Cardiac fibroblast (primary cell): ENCODE results near the gene IVNS1ABP.
A peak's percentile ranks its signal among the peaks of the same experiment; 100 is the strongest.

ENCODE experiments used
- DNase-seq, 2 donors: peaks; one replicate each; pipeline versions ENCODE4 v3.0.0 to v3.0.0-alpha.2; 2010; ENCODE audit warnings: low read depth in 2 of 2
- H3K4me3 ChIP-seq, 2 donors: replicated peaks in 1 of 2; 1 replicate in 1 of 2; 2 replicates in 1 of 2; pipeline ENCODE4 v1.5.1; 2011; ENCODE audit warnings: low read depth in 2 of 2, low read length in 2 of 2, mild to moderate bottlenecking in 2 of 2, moderate library complexity in 1 of 2
- CTCF ChIP-seq: IDR thresholded peaks from one replicate; pipeline ENCODE4 v1.5.1; 2011; ENCODE audit warnings: low read depth, mild to moderate bottlenecking, low read length, inconsistent platforms

The IVNS1ABP gene

GRCh38 chr1:185297982-185298381 lies 19.1 kb downstream of the IVNS1ABP start:
- H3K4me3 ChIP-seq = no peak overlapping the region
- TF ChIP-seq CTCF = no peak
- peak in 1 of 2 donors; percentile 30 for DNase-seq

- no peak for DNase-seq
- H3K4me3 ChIP-seq = no peak overlapping the region
- no peak for TF ChIP-seq CTCF
These were observed 22.0 kb downstream of the IVNS1ABP start for GRCh38 chr1:185295091-185295490.

- TF ChIP-seq CTCF = no peak
- no peak for DNase-seq
- no peak overlapping the region for H3K4me3 ChIP-seq
These were observed 23.0 kb downstream of the IVNS1ABP start for GRCh38 chr1:185293967-185294542.

GRCh38 chr1:185292237-185292636 lies 24.8 kb downstream of the IVNS1ABP start:
- no peak for TF ChIP-seq CTCF
- H3K4me3 ChIP-seq = no peak overlapping the region
- DNase-seq = no peak

DNA sequence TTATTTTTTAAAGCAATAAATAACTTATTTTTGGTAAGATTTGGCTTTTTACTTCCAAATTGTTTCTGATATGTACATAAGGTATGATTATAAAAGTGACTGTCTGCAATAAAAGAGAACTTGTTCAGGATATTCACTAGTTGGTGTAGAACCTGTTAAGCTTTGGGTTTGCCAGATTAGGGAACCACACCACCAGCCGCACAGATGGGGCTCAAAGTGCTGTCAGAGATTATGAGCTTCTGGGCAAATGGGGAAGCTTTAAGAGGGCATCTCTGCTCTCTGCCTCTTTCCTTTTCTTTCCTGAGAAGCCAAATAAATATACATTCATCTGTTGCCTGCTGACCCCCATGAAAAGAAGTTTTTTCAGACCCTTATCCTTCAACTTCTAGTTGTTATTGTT lies 25.4 kb downstream of the IVNS1ABP start:
- no peak overlapping the region for H3K4me3 ChIP-seq
- DNase-seq = no peak
- no peak for TF ChIP-seq CTCF

DNA sequence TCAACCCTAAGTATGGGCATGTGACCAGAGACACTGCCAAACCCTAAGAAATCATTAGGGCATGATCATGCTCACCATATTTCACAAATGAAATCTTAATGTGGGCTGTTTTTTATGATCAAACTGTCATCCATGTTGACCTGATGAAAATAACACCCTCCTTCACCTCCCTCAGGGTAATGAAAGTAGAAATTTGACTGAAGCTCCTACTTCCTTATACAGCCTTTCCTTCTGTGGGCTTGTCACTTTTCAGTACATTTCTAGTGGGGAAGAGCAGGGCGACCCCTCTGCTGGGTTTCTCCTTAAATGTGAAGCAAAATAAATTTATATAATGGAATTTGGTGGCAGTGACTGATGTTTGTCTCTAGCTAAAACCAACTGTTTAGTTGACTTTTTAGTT lies 25.9 kb downstream of the IVNS1ABP start:
- DNase-seq = no peak
- H3K4me3 ChIP-seq = no peak overlapping the region
- TF ChIP-seq CTCF = no peak

GRCh38 chr1:185289880-185290279 lies 27.2 kb downstream of the IVNS1ABP start:
- no peak overlapping the region for H3K4me3 ChIP-seq
- no peak for TF ChIP-seq CTCF
- DNase-seq = no peak
